Caco-2 (cell line): ENCODE results near the gene MAP1LC3C. TPM values are rescaled to one million over a fixed set of nuclear protein-coding genes. Genes with fewer than 3 reads are reported as not detected.

Experiments
- BruUV-seq: library from RNA; stranded (reverse); fragments of 400-500 nt; replicated peaks from 2 replicates; lab custom pipeline; 2021; lab: Mats Ljungman, UMichigan
- CTCF ChIA-PET: fragments of 300-600 bp; sonication (Branson Sonifier 250); formaldehyde crosslinking; loops from one replicate; lab custom pipeline; 2022; ENCODE audit warnings: antibody characterized with exemption; lab: Charles Lee
- POLR2A ChIA-PET: fragments of 300-600 bp; sonication (Branson Sonifier 250); formaldehyde crosslinking; loops from one replicate; lab custom pipeline; 2022; ENCODE audit warnings: antibody characterized with exemption; lab: Charles Lee
- DNase-seq, 2 experiments: peaks; one replicate each; pipeline versions ENCODE4 v3.0.0 to v3.0.0-alpha.2; 2020 to 2022
- H3K27me3 ChIP-seq: replicated peaks from 2 replicates; pipeline ENCODE4 v1.6.0; 2011; ENCODE audit warnings: low read length; ENCODE audit not compliant: control insufficient read depth, insufficient read depth
- H3K36me3 ChIP-seq: 2 replicates; pipeline ENCODE4 v1.5.1; 2011; ENCODE audit warnings: low read length; ENCODE audit not compliant: control insufficient read depth, insufficient read depth
- H3K4me1 ChIP-seq: fragments of 250-450 bp; sonication (Bioruptor Pico); 2 replicates; pipeline ENCODE4 v1.5.1; 2020; ENCODE audit warnings: mild to moderate bottlenecking
- H3K4me3 ChIP-seq: 2 replicates; pipeline ENCODE4 v1.5.1; 2011; ENCODE audit warnings: low read depth, mild to moderate bottlenecking, control low read depth, low read length
- H3K9me3 ChIP-seq: fragments of 250-450 bp; sonication (Bioruptor Pico); 2 replicates; pipeline ENCODE4 v1.5.1; 2020; ENCODE audit warnings: mild to moderate bottlenecking, moderate library complexity
- H3K27ac Mint-ChIP-seq: one replicate; pipeline ENCODE4 v1.8.0; 2022; ENCODE audit warnings: mixed read lengths; ENCODE audit not compliant: unreplicated experiment
- H3K27me3 Mint-ChIP-seq: one replicate; pipeline ENCODE4 v1.8.0; 2022; ENCODE audit warnings: mixed read lengths; ENCODE audit not compliant: insufficient read depth, unreplicated experiment
- H3K36me3 Mint-ChIP-seq: one replicate; pipeline ENCODE4 v1.8.0; 2022; ENCODE audit warnings: mild to moderate bottlenecking, mixed read lengths; ENCODE audit not compliant: insufficient read depth, unreplicated experiment
- H3K4me1 Mint-ChIP-seq: one replicate; pipeline ENCODE4 v1.8.0; 2022; ENCODE audit warnings: low read depth, mixed read lengths; ENCODE audit not compliant: unreplicated experiment
- H3K4me3 Mint-ChIP-seq: one replicate; pipeline ENCODE4 v1.8.0; 2022; ENCODE audit warnings: mild to moderate bottlenecking, moderate library complexity, mixed read lengths; ENCODE audit not compliant: unreplicated experiment
- H3K9me3 Mint-ChIP-seq: one replicate; pipeline ENCODE4 v1.8.0; 2022; ENCODE audit warnings: mixed read lengths; ENCODE audit not compliant: unreplicated experiment
- CTCF ChIP-seq, 2 experiments: fragments of 200-600 bp in 1 of 2; IDR thresholded peaks; 1 replicate in 1 of 2; 2 replicates in 1 of 2; pipeline versions ENCODE4 v1.5.1 to v1.8.0; 2011 to 2022; ENCODE audit warnings: antibody characterized with exemption in 1 of 2, control low read depth in 1 of 2, inconsistent platforms in 1 of 2, low read depth in 1 of 2, low read length in 1 of 2, mild to moderate bottlenecking in 1 of 2, moderate library complexity in 1 of 2; ENCODE audit not compliant: insufficient read depth in 1 of 2, severe bottlenecking in 1 of 2, unreplicated experiment in 1 of 2
- intact Hi-C: fragments of 100-400 bp; cut with micrococcal nuclease; formaldehyde crosslinking; loops from one replicate; pipeline ENCODE4 v1.10.0; 2022; ENCODE audit not compliant: unreplicated experiment
- total RNA-seq: library from RNA; stranded (reverse); gene quantifications from 2 replicates; pipeline ENCODE4 v1.2.3, GENCODE V29; 2022

MAP1LC3C gene
- total RNA-seq, 1 experiment from 2014 or later, result 0.86 TPM

DNA sequence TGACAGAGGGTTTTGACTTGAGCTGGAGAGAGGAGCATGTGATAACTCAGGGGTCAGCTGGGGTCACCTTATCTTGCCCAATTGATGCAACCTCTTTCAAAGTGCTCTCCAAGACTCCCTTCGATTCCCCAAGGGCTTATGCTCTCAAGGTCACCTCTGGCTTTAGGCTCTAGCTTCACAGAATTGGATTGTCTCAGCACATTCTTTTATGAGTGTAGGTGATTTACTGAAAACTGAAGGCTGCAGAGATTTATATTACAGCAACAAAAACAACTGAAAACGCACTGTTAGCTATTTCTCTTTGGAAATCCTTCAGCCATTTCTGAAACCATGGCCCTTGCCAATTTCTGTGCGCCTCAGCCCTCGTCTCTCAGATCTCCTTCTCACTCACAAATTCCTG lies 34.5 kb upstream of the MAP1LC3C start:
- Mint-ChIP-seq H3K27me3 (no peaks in the 10 kb centered on the region), H3K9me3 (no peaks in the 10 kb centered on the region)

GRCh38 chr1:242030071-242030470 lies 31.2 kb upstream of the MAP1LC3C start:
- no peak for DNase-seq
- Histone ChIP-seq H3K36me3 (no peaks in the 10 kb centered on the region), H3K27me3 (no peaks in the 10 kb centered on the region), H3K9me3 (no peaks in the 10 kb centered on the region), H3K4me1 (no peaks in the 10 kb centered on the region), H3K4me3 (no peak overlapping the region)
- no peak overlapping the region for H3K4me3 Mint-ChIP-seq
- CTCF ChIA-PET, result no interaction called here
- H3K27ac Mint-ChIP-seq, result no peak overlapping the region
- BruUV-seq, result no TSS peak
- H3K4me1 Mint-ChIP-seq, result no peaks in the 10 kb centered on the region
- intact Hi-C loops, result no loop called here
- H3K27me3 Mint-ChIP-seq, result no peaks in the 10 kb centered on the region
- H3K36me3 Mint-ChIP-seq, result no peaks in the 10 kb centered on the region
- H3K9me3 Mint-ChIP-seq, result no peaks in the 10 kb centered on the region
- POLR2A ChIA-PET, result no interaction called here
- no peak for TF ChIP-seq CTCF (IDR thresholded peaks at IDR 0.05; ENCODE audit: insufficient read depth in 1 of 2, low read depth in 1 of 2, low read length in 1 of 2, severe bottlenecking in 1 of 2, unreplicated experiment in 1 of 2)

More for the DNA sequence above, 34.5 kb upstream of the MAP1LC3C start:
- Mint-ChIP-seq H3K27ac (no peak overlapping the region), H3K36me3 (no peaks in the 10 kb centered on the region), H3K4me1 (no peaks in the 10 kb centered on the region), H3K4me3 (no peak overlapping the region)
- no peaks in the 10 kb centered on the region for H3K4me1 ChIP-seq
- no peaks in the 10 kb centered on the region for H3K36me3 ChIP-seq
- BruUV-seq, result no TSS peak
- TF ChIP-seq CTCF (IDR thresholded peaks at IDR 0.05; ENCODE audit: insufficient read depth in 1 of 2, low read depth in 1 of 2, low read length in 1 of 2, severe bottlenecking in 1 of 2, unreplicated experiment in 1 of 2), result no peak
- H3K27me3 ChIP-seq, result no peaks in the 10 kb centered on the region
- DNase-seq, result peak in 1 of 2 experiments; percentile 9
- no peaks in the 10 kb centered on the region for H3K9me3 ChIP-seq
- ChIA-PET CTCF (no interaction called here), POLR2A (no interaction called here)
- intact Hi-C loops, result no loop called here
- H3K4me3 ChIP-seq, result no peak overlapping the region

- no TSS peak for BruUV-seq
- no peaks in the 10 kb centered on the region for H3K36me3 ChIP-seq
- Mint-ChIP-seq H3K4me3 (no peak overlapping the region), H3K4me1 (no peaks in the 10 kb centered on the region), H3K27ac (no peak overlapping the region), H3K27me3 (no peaks in the 10 kb centered on the region), H3K36me3 (no peaks in the 10 kb centered on the region), H3K9me3 (no peaks in the 10 kb centered on the region)
- TF ChIP-seq CTCF (IDR thresholded peaks at IDR 0.05; ENCODE audit: insufficient read depth in 1 of 2, low read depth in 1 of 2, low read length in 1 of 2, severe bottlenecking in 1 of 2, unreplicated experiment in 1 of 2), result no peak
- no peaks in the 10 kb centered on the region for H3K9me3 ChIP-seq
- no peak for DNase-seq
- intact Hi-C loops, result no loop called here
- POLR2A ChIA-PET, result no interaction called here
- no peaks in the 10 kb centered on the region for H3K4me1 ChIP-seq
- no peaks in the 10 kb centered on the region for H3K27me3 ChIP-seq
- no peak overlapping the region for H3K4me3 ChIP-seq
- CTCF ChIA-PET, result no interaction called here
Measured at GRCh38 chr1:242025681-242026080, 26.8 kb upstream of the MAP1LC3C start.
